GM23338 (cell line): ENCODE measurements around the gene BCL2.

Experiments
- EZH2 ChIP-seq: fragments of 200-600 bp; sonication (generic); IDR thresholded peaks from one replicate; pipeline ENCODE4 v1.8.0; 2017; ENCODE audit warnings: antibody characterized with exemption, mild to moderate bottlenecking, low read depth; ENCODE audit not compliant: unreplicated experiment
- JUNB ChIP-seq: IDR thresholded peaks from one replicate; pipeline ENCODE4 v1.6.1; 2016; ENCODE audit warnings: antibody characterized with exemption; ENCODE audit not compliant: unreplicated experiment
- POLR2AphosphoS5 ChIP-seq: IDR thresholded peaks from 2 replicates; pipeline ENCODE4 v1.6.1; 2016; ENCODE audit warnings: antibody characterized with exemption, low read depth
- TF ChIP-seq, protein P1 (sequence below), 2 experiments: fragments of 200-600 bp in 1 of 2; sonication (generic) in 1 of 2; conservative IDR thresholded peaks; 2 replicates each; pipeline versions ENCODE4 v1.5.1 to v1.6.1; 2016 to 2017; ENCODE audit warnings: antibody characterized with exemption in 2 of 2, low read depth in 2 of 2, mild to moderate bottlenecking in 2 of 2, moderate library complexity in 1 of 2
- TF ChIP-seq, protein P2 (sequence below): IDR thresholded peaks from one replicate; pipeline ENCODE4 v1.6.1; 2018; ENCODE audit warnings: antibody characterized with exemption; ENCODE audit not compliant: unreplicated experiment

DNA sequence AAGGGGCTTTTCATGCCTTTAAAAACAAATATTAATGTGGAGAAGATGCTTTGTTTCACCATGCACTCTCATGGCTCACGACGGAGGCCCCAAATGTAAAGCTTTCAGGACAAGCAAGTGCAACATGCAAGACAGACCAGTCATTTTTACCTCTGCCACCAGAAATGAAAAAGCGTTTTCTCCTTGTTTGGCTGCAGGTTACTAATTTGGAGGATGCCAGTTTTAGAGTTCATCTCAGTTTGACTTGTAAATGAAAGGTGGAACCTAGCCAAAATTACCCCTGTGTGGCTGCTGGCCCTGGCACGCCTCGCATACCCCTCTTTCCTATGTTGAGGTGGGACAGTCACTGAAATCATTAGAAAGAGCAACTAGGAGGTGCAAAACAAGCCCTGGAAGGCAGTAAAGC lies 138.6 kb downstream of the BCL2 start:
- TF ChIP-seq, protein P1, sequence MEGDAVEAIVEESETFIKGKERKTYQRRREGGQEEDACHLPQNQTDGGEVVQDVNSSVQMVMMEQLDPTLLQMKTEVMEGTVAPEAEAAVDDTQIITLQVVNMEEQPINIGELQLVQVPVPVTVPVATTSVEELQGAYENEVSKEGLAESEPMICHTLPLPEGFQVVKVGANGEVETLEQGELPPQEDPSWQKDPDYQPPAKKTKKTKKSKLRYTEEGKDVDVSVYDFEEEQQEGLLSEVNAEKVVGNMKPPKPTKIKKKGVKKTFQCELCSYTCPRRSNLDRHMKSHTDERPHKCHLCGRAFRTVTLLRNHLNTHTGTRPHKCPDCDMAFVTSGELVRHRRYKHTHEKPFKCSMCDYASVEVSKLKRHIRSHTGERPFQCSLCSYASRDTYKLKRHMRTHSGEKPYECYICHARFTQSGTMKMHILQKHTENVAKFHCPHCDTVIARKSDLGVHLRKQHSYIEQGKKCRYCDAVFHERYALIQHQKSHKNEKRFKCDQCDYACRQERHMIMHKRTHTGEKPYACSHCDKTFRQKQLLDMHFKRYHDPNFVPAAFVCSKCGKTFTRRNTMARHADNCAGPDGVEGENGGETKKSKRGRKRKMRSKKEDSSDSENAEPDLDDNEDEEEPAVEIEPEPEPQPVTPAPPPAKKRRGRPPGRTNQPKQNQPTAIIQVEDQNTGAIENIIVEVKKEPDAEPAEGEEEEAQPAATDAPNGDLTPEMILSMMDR (conservative IDR thresholded peaks at IDR 0.05; ENCODE audit: low read depth in 2 of 2), result no peak
- TF ChIP-seq POLR2AphosphoS5 (no peak), EZH2 (no peak), JUNB (no peak)
- TF ChIP-seq, protein P2, sequence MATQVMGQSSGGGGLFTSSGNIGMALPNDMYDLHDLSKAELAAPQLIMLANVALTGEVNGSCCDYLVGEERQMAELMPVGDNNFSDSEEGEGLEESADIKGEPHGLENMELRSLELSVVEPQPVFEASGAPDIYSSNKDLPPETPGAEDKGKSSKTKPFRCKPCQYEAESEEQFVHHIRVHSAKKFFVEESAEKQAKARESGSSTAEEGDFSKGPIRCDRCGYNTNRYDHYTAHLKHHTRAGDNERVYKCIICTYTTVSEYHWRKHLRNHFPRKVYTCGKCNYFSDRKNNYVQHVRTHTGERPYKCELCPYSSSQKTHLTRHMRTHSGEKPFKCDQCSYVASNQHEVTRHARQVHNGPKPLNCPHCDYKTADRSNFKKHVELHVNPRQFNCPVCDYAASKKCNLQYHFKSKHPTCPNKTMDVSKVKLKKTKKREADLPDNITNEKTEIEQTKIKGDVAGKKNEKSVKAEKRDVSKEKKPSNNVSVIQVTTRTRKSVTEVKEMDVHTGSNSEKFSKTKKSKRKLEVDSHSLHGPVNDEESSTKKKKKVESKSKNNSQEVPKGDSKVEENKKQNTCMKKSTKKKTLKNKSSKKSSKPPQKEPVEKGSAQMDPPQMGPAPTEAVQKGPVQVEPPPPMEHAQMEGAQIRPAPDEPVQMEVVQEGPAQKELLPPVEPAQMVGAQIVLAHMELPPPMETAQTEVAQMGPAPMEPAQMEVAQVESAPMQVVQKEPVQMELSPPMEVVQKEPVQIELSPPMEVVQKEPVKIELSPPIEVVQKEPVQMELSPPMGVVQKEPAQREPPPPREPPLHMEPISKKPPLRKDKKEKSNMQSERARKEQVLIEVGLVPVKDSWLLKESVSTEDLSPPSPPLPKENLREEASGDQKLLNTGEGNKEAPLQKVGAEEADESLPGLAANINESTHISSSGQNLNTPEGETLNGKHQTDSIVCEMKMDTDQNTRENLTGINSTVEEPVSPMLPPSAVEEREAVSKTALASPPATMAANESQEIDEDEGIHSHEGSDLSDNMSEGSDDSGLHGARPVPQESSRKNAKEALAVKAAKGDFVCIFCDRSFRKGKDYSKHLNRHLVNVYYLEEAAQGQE, result no peak
